Mammary epithelial cell (primary cell): ENCODE results near the gene KLB.
"Not testable (repeated sequence)": the region's sequence is repeated elsewhere in the genome, so short reads cannot be mapped to it uniquely, and the experiment has no call there.

Source experiments
- EZH2 ChIP-seq: IDR thresholded peaks from 2 replicates; pipeline ENCODE4 v1.6.1; 2012; ENCODE audit warnings: low read length, inconsistent platforms, borderline replicate concordance
- TF ChIP-seq, protein P1 (sequence below), 2 donors: IDR thresholded peaks in 1 of 2; conservative IDR thresholded peaks in 1 of 2; 2 replicates each; pipeline ENCODE4 v1.5.1; 2011 to 2012; ENCODE audit warnings: inconsistent platforms in 2 of 2, low read length in 2 of 2, mild to moderate bottlenecking in 2 of 2, control low read depth in 1 of 2, low read depth in 1 of 2; ENCODE audit not compliant: insufficient read depth in 1 of 2; ENCODE audit errors: extremely low read depth in 1 of 2

DNA sequence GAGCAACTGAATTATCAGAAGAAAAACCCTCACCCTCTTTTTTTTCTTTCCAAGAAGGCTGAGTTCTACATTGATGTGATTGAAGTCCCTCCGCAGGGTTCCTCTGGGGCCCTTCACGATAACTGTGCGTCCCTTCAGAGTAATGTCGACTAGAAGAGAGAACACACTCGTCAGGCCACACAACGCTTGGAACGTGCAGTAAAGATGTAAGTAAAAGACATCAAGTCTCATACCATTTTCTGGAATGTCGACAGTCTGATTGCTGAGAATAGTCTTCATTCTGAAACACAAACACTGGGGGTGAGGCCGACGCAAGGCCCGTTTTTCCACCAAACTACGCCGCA lies 51.4 kb downstream of the KLB start:
- TF ChIP-seq EZH2 = not testable (repeated sequence)
- TF ChIP-seq, protein P1, sequence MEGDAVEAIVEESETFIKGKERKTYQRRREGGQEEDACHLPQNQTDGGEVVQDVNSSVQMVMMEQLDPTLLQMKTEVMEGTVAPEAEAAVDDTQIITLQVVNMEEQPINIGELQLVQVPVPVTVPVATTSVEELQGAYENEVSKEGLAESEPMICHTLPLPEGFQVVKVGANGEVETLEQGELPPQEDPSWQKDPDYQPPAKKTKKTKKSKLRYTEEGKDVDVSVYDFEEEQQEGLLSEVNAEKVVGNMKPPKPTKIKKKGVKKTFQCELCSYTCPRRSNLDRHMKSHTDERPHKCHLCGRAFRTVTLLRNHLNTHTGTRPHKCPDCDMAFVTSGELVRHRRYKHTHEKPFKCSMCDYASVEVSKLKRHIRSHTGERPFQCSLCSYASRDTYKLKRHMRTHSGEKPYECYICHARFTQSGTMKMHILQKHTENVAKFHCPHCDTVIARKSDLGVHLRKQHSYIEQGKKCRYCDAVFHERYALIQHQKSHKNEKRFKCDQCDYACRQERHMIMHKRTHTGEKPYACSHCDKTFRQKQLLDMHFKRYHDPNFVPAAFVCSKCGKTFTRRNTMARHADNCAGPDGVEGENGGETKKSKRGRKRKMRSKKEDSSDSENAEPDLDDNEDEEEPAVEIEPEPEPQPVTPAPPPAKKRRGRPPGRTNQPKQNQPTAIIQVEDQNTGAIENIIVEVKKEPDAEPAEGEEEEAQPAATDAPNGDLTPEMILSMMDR (conservative IDR thresholded peaks at IDR 0.05 in 1 of 2, IDR thresholded peaks at IDR 0.05 in 1 of 2; ENCODE audit: extremely low read depth in 1 of 2, insufficient read depth in 1 of 2, low read depth in 1 of 2, low read length in 2 of 2) = not testable (repeated sequence)
